T-helper 1 cell (primary cell): ENCODE results near the gene RABGAP1L.
A peak's percentile ranks its signal among the peaks of the same experiment; 100 is the strongest.
"Not testable (repeated sequence)": the region's sequence is repeated elsewhere in the genome, so short reads cannot be mapped to it uniquely, and the experiment has no call there.

ENCODE experiments used
- DNase-seq, 5 donors: peaks; one replicate each; pipeline ENCODE4 v3.0.0-alpha.2; 2012 to 2020

RABGAP1L gene

GRCh38 chr1:174247472-174247871, 88.2 kb downstream of the RABGAP1L start:
- no peak for DNase-seq

- DNase-seq: no peak
Measured at GRCh38 chr1:174248041-174248440, 88.7 kb downstream of the RABGAP1L start.

GRCh38 chr1:174256386-174256785, 97.1 kb downstream of the RABGAP1L start:
- not testable (repeated sequence) for DNase-seq

GRCh38 chr1:174258148-174258550, 98.8 kb downstream of the RABGAP1L start:
- DNase-seq: peak in 4 of 5 donors; percentile 8 to 35 (median 16)

GRCh38 chr1:174262349-174263241, 103.3 kb downstream of the RABGAP1L start:
- peak in 1 of 5 donors; percentile 36 for DNase-seq

- no peak for DNase-seq
Measured at GRCh38 chr1:174265282-174265681, 106.0 kb downstream of the RABGAP1L start.

GRCh38 chr1:174266476-174266875, 107.2 kb downstream of the RABGAP1L start:
- no peak for DNase-seq

GRCh38 chr1:174266991-174267612, 107.8 kb downstream of the RABGAP1L start:
- no peak for DNase-seq

GRCh38 chr1:174269989-174270651, 110.8 kb downstream of the RABGAP1L start:
- no peak for DNase-seq

GRCh38 chr1:174273190-174273589, 113.9 kb downstream of the RABGAP1L start:
- DNase-seq: no peak

- no peak for DNase-seq
Measured at GRCh38 chr1:174273776-174274175, 114.5 kb downstream of the RABGAP1L start.

- no peak for DNase-seq
Measured at GRCh38 chr1:174274452-174274851, 115.1 kb downstream of the RABGAP1L start.

- DNase-seq: no peak
Measured at GRCh38 chr1:174274884-174275283, 115.6 kb downstream of the RABGAP1L start.

GRCh38 chr1:174276087-174276486, 116.8 kb downstream of the RABGAP1L start:
- DNase-seq: no peak

GRCh38 chr1:174284052-174284451, 124.7 kb downstream of the RABGAP1L start:
- DNase-seq: no peak

- DNase-seq: no peak
Measured at GRCh38 chr1:174286042-174286441, 126.7 kb downstream of the RABGAP1L start.

GRCh38 chr1:174289644-174290310, 130.5 kb downstream of the RABGAP1L start:
- no peak for DNase-seq

GRCh38 chr1:174291059-174291458, 131.7 kb downstream of the RABGAP1L start:
- no peak for DNase-seq

GRCh38 chr1:174296309-174296708, 137.0 kb downstream of the RABGAP1L start:
- DNase-seq: no peak

- no peak for DNase-seq
Measured at GRCh38 chr1:174297351-174297750, 138.0 kb downstream of the RABGAP1L start.

- no peak for DNase-seq
Measured at GRCh38 chr1:174301295-174302077, 142.2 kb downstream of the RABGAP1L start.

GRCh38 chr1:174308604-174309003, 149.3 kb downstream of the RABGAP1L start:
- no peak for DNase-seq
